H1 (cell line): ENCODE measurements around the gene KIAA1586.

Experiments
- BRCA1 ChIP-seq: IDR thresholded peaks from 2 replicates; pipeline ENCODE4 v1.6.1; 2012; ENCODE audit warnings: low read depth, low read length, improper control_type of control experiment
- CTCF ChIP-seq, 3 experiments: IDR thresholded peaks; 1 replicate in 2 of 3; 2 replicates in 1 of 3; pipeline versions ENCODE4 v1.5.1 to v1.6.1; 2011; ENCODE audit warnings: low read length in 3 of 3, mild to moderate bottlenecking in 3 of 3, inconsistent platforms in 2 of 3, low read depth in 1 of 3, moderate library complexity in 1 of 3; ENCODE audit not compliant: insufficient read depth in 1 of 3; ENCODE audit errors: control extremely low read depth in 1 of 3
- MAFK ChIP-seq: IDR thresholded peaks from 2 replicates; pipeline ENCODE4 v1.6.1; 2012; ENCODE audit warnings: low read depth, mild to moderate bottlenecking, improper control_type of control experiment, low read length
- RAD21 ChIP-seq, 2 experiments: IDR thresholded peaks in 1 of 2; conservative IDR thresholded peaks in 1 of 2; 2 replicates each; pipeline ENCODE4 v1.6.1; 2011; ENCODE audit warnings: low read depth in 2 of 2, low read length in 2 of 2, improper control_type of control experiment in 1 of 2, inconsistent platforms in 1 of 2, mild to moderate bottlenecking in 1 of 2, moderate library complexity in 1 of 2
- TF ChIP-seq, protein P1 (sequence below): IDR thresholded peaks from 2 replicates; pipeline ENCODE4 v1.6.1; 2011; ENCODE audit warnings: low read length, improper control_type of control experiment

GRCh38 chr6:57002197-57002596, 44.3 kb upstream of the KIAA1586 start:
- TF ChIP-seq, protein P1, sequence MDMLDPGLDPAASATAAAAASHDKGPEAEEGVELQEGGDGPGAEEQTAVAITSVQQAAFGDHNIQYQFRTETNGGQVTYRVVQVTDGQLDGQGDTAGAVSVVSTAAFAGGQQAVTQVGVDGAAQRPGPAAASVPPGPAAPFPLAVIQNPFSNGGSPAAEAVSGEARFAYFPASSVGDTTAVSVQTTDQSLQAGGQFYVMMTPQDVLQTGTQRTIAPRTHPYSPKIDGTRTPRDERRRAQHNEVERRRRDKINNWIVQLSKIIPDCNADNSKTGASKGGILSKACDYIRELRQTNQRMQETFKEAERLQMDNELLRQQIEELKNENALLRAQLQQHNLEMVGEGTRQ: no peak
- no peak for TF ChIP-seq BRCA1
- TF ChIP-seq CTCF (IDR thresholded peaks at IDR 0.05; ENCODE audit: control extremely low read depth in 1 of 3, insufficient read depth in 1 of 3, low read depth in 1 of 3, low read length in 3 of 3): no peak
- TF ChIP-seq RAD21 (IDR thresholded peaks at IDR 0.05 in 1 of 2, conservative IDR thresholded peaks at IDR 0.05 in 1 of 2; ENCODE audit: low read depth in 2 of 2, low read length in 2 of 2): no peak
- no peak for TF ChIP-seq MAFK
